Measurements from ENCODE around the gene TTC34.

DNA sequence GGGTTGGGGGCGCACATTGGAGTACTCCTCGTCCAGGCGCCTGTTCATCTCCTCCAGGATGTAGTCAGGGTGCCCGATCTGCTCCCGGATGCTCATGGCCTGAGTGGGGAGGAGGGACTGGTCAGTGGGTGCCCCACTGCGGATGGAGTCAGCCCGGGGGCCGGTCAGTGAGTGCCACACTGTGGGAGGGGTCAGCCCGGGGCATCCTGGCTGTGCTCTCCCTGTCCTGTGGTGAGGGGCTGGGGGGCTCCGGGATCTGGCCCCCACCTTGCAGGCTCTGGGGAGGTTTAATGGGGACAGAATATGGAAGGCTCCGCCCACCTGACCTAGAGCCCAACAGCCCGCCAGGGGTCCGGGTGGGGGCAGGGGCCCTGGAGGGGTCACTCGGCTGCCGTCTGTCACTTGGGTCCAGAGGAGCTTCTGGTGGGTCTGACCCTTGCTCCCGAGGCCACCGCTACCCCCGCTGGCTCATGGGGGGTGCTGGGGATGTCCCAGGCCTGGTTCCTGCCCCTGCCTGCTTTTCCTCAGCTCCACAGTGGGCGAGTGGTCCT, 206.2 kb downstream of the TTC34 start:
- TF ChIP-seq, protein P1, sequence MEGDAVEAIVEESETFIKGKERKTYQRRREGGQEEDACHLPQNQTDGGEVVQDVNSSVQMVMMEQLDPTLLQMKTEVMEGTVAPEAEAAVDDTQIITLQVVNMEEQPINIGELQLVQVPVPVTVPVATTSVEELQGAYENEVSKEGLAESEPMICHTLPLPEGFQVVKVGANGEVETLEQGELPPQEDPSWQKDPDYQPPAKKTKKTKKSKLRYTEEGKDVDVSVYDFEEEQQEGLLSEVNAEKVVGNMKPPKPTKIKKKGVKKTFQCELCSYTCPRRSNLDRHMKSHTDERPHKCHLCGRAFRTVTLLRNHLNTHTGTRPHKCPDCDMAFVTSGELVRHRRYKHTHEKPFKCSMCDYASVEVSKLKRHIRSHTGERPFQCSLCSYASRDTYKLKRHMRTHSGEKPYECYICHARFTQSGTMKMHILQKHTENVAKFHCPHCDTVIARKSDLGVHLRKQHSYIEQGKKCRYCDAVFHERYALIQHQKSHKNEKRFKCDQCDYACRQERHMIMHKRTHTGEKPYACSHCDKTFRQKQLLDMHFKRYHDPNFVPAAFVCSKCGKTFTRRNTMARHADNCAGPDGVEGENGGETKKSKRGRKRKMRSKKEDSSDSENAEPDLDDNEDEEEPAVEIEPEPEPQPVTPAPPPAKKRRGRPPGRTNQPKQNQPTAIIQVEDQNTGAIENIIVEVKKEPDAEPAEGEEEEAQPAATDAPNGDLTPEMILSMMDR (IDR thresholded peaks at IDR 0.05), result no peak
- no peak for TF ChIP-seq ZFX (IDR thresholded peaks at IDR 0.05; ENCODE audit: borderline replicate concordance)
